Ishikawa (cell line): ENCODE data around the gene LLGL2.

Experiments
- CEBPB ChIP-seq: IDR thresholded peaks from 2 replicates; pipeline ENCODE4 v1.6.1; 2012
- CREB1 ChIP-seq: IDR thresholded peaks from 2 replicates; pipeline ENCODE4 v1.6.1; 2012; ENCODE audit warnings: low read depth
- EP300 ChIP-seq: IDR thresholded peaks from 2 replicates; pipeline ENCODE4 v1.6.1; 2012; ENCODE audit warnings: borderline replicate concordance
- MAX ChIP-seq: IDR thresholded peaks from 2 replicates; pipeline ENCODE4 v1.6.1; 2012
- NFIC ChIP-seq: IDR thresholded peaks from 2 replicates; pipeline ENCODE4 v1.6.1; 2012
- RAD21 ChIP-seq: IDR thresholded peaks from 2 replicates; pipeline ENCODE4 v1.6.1; 2012; ENCODE audit warnings: low read depth
- REST ChIP-seq: IDR thresholded peaks from 2 replicates; pipeline ENCODE4 v1.6.1; 2012; ENCODE audit warnings: low read depth, mild to moderate bottlenecking
- TAF1 ChIP-seq: IDR thresholded peaks from 2 replicates; pipeline ENCODE4 v1.6.1; 2012; ENCODE audit warnings: low read depth, mild to moderate bottlenecking
- TCF12 ChIP-seq: IDR thresholded peaks from 2 replicates; pipeline ENCODE4 v1.6.1; 2012; ENCODE audit warnings: low read depth
- TEAD4 ChIP-seq: IDR thresholded peaks from 2 replicates; pipeline ENCODE4 v1.6.1; 2012
- USF1 ChIP-seq: IDR thresholded peaks from 2 replicates; pipeline ENCODE4 v1.6.1; 2012
- YY1 ChIP-seq: IDR thresholded peaks from 2 replicates; pipeline ENCODE4 v1.6.1; 2012; ENCODE audit warnings: low read depth
- ZBTB7A ChIP-seq: IDR thresholded peaks from 2 replicates; pipeline ENCODE4 v1.6.1; 2012; ENCODE audit warnings: low read depth

GRCh38 chr17:75502721-75503329 is 22.7 kb upstream of the LLGL2 start:
- TF ChIP-seq EP300 (no peak), REST (no peak), NFIC (no peak), CREB1 (no peak), TAF1 (no peak), YY1 (no peak), USF1 (no peak), RAD21 (no peak), ZBTB7A (no peak; the same call in 1 of the 2 replicates), TCF12 (no peak), TEAD4 (no peak), CEBPB (no peak), MAX (no peak)
